ENCODE results near the gene CUTC.
"Not testable (repeated sequence)": the region's sequence is repeated elsewhere in the genome, so short reads cannot be mapped to it uniquely, and the experiment has no call there.

Gene CUTC, protein sequence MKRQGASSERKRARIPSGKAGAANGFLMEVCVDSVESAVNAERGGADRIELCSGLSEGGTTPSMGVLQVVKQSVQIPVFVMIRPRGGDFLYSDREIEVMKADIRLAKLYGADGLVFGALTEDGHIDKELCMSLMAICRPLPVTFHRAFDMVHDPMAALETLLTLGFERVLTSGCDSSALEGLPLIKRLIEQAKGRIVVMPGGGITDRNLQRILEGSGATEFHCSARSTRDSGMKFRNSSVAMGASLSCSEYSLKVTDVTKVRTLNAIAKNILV

DNA sequence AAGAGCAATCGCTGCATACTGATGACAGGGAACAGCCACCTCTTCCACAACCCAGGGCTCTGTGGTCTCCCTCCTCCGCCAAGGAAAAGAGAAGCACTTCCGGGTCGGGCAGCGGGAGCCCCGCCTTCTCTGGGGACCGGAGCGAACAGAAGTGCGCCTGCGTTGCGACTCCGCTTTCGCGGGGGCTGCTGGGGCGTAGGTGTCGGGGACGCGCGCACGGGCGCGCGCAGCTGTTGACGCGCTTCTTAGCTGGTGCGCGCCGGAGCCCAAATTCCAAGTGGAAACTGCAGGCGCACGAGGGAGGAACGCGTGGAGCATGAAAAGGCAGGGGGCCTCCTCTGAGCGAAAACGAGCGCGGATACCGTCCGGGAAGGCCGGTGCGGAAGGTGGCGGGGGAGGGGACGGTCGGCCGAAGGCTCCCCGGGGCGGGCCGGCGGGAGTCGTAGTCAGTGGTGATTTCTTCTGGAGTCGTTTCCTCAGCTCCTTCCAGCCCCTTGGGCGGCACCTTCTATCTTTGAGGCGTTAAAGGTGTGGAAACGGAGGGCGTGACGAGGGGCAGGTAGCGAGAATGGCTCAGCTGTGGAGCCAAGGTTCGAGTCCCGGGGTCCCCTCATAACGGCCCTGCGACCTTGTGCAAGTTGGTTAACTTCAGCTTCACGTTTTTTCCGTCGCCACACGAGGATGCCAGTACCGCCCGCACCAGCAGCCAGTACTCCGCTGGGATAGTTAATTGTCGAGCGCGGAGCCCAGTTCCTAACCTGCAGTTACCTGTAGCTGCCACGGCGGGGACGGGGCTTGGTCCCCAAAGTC lies at the start of gene CUTC, which contains the start of gene COX15:
TSS of gene CUTC (plus strand) at position 202 of the 810 bp plus-strand sequence. CDS start at position 317, 115 bp downstream.
TSS of gene COX15 (minus strand) at position 95 of the 810 bp plus-strand sequence. CDS start at position 17, 78 bp downstream.
- peak; percentile 93 for DNase-seq (ENCODE audit: low read depth)

DNA sequence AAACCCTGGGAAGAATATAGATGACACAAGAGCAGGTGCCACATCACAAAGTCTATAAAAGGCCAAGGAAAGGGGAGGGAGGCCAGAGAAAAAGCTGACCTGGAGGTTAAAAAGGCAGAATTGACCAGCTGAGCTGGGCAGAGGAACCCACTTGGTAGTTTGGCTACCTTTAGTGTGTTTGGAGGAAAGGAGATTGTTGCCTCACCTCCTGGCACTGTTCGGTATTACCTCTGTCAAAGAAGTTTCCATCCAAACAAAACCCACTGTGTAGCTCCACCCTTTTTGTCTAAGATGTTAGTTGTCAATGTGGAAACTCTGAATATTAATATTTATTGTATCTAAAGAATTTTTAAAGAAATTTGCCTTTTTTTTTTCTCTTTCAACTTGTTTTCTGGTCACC lies 49.3 kb upstream of the CUTC start:
- no peak for DNase-seq (ENCODE audit: low read depth)

DNA sequence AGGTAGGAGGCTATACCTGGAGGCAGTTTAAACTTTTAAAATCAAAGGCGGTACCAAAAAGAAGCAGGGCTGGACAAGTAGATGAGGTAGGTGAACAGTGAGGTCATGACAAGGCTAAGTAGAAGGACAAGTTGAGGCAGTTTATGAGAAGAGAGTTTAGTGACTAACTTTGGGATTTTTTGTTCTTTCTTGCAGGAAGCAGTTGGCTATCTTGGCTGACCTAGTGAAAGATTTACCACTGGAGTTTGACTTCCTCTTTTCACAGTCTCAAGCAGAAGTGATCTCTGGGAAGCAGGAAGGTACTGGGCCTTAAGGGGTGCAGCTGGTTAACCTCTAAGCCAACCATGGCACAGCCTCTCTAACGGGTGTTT lies 46.5 kb upstream of the CUTC start:
- no peak for DNase-seq (ENCODE audit: low read depth)

DNA sequence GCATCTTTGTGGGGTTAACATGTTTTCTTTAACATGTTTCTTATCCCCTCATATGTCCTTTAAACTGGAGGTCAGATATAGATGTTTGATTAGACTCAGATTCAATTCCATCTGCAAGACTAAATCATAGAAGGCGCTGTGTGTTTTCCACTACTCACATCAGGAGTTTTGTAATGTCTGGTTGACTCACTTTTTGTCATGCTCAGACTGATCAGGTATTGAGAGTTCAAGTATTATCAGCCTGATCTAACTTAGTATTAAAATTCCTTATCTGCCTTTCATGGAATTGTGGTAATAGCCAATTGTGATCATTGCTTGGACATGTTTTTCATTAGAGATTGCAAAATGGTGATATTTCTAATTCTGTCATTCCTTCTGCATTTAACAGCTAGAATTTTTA lies 42.6 kb upstream of the CUTC start:
- DNase-seq (ENCODE audit: low read depth), result no peak

DNA sequence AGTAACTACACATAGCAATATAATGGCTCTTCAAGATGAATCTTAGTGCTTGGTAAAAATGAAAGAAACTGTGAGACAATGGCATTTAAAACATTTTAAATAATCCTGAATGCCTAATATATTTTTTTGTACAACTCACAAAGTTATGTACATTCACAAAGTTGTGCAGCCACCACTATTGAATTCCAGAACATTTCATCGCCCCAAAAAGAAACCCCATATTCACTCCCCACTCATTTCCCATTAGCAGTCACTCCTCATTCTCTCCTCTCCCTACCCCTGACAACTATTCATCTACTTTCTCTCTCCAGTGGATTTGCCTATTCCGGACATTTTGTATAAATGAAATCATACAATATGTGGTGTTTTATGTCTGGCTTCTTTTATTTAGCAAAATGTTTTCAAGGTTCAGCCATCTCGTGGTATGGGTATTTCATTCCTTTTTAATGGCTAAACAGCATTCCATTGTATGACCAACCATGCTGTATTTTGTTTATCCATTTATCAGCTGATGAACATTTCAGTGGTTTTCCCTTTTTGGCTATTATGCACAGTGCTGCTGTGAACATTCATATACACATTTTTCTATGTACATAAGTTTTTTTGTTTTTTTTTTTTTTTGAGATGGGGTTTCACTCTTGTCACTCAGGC lies 38.0 kb upstream of the CUTC start:
- no peak for DNase-seq (ENCODE audit: low read depth)

DNA sequence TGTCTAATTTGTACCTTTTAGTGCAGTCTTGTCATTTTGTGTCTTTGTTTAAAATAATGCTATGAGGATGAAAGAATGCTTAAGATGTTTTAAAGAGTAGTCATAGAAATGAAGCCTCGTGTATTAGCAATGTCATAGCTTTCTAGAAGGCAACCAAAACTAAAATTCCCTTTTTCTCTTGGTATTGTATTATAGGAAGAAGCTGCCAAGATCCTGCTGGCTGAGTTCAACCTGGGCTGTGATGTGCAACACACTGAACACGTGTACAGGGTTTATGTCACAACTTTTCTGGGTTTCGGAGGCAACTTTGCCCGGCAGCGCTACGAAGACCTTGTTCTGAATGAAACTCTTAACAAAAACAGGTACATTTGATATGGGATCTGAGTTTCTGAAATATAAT lies 36.3 kb upstream of the CUTC start:
- DNase-seq (ENCODE audit: low read depth), result no peak

DNA sequence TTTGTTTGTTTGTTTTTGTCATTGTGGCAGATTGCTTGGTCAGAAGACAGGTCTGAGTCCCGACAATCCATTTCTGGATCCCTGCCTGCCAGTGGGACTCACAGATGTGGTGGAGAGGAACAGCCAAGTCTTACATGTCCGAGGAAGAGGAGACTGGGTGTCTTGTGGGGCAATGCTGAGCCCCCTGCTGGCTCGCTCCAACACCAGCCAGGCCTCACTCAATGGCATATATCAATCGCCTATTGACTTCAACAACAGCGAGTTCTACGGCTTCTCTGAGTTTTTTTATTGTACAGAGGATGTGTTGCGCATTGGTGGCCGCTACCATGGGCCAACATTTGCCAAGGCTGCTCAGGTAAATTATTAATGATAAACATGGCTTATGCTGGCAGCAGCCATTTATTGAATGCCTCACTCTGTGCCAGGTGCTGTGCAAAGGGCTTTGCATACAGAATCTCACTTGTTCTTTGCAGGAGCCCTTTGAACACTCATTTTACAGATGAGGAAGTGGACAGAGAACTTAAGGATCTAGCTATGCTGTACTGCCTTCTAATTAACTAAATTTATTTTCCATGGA lies 33.4 kb upstream of the CUTC start:
- DNase-seq (ENCODE audit: low read depth), result no peak

DNA sequence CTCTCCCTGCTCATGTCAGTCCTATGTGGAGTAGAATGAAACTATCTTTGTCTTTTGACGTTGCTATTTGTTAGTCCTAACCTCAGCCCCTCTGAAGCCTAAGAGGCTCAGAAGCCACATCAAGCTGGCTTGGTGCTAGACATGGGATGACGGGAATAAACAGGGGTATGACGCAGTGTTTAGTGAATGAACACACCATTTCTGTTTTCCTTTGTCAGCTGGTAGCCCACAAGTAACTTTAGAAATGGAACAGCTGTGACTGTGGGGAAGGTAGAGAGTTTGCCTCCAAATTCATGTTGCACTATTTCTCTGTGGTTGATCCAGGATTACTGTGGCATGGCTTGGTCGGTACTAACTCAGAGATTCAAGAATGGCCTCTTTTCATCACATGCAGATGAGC lies 31.4 kb upstream of the CUTC start:
- no peak for DNase-seq (ENCODE audit: low read depth)

DNA sequence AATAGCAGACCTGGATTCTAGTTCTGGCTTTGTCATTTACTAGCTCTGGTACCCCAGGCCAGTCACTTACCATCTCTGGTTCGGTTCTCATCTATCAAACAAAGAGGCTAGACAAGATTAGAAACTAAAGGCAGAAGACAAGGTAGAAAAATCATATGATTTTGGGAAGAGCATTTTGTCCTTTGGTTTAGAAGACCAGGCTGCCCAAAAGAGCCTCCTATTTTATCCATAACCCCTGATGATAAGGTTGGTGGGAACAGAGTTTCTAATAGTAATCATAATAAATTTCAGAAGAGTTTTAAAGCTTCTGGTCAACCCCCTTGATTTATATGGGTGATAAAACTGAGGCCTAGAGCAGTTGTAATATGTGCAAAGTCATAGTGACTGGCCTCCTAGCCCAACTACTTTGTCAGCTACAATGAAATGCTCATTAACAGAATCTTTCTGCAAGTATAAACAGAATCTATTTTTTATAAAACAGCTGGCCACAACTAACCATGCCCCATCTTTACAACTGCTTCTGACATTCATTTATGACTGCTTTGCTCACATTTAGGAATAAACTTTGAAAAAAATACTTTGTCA lies 23.5 kb upstream of the CUTC start:
- DNase-seq (ENCODE audit: low read depth), result no peak

DNA sequence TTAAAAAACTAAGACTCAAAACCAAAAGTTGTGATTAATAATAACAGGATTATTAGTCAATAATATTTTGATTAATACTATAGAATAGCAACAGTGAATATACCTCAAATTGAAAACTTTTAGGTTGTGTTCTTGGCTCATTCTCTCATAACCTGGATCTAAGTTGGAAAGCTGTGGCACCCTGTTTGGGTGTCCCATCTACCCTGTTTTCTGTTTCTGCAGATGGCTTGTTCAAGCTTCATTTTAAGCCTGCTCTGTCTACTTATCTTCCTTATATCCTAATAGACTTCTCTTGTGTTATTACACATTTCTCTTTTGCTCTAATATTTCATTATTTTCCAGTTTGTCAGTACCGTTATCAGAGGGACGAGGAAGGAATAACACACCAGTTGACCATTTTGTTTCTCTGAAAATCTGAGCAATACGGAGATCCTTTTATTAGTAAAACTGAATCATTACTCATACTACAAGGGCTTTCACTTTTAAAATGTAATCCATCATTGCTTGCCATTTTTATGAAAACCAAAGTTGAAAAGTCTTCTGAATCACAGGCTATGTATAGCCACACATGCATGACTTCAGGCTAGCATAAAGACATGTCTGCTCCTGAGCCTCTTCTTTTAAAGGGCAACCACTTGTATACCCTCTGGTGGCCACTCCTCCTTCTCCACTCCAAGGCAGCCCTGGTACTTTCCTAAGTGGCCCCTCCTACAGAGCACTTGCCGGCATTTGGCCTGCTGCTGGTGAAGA lies 22.4 kb upstream of the CUTC start:
- no peak for DNase-seq (ENCODE audit: low read depth)

DNA sequence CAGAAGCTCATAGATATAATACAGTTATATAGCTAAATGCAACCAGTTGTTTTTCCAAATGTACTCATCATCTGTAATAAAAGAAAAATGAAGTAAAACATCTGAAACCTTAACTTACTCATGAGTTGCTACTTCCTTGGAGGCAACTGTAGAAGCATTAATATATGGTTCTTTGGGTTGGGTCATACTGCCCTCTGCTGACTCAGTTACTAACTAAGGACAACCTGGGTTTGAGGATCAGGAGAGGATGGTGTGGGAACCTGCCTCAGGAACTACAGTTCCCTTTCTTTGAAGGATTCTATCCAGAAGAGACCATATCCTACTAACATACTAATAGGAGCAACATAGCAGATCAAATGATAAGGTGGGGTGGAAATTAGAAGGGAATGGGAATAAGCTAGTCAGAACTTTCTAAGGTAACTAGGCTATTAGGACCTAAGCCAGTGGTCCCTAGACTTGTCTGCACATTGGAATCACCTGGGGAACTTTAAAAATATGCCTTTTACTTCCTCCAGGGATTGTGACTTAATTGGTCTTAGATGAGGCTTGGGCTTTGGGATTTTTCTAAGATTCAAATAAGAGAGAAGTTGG lies 20.8 kb upstream of the CUTC start:
- peak; percentile 6 for DNase-seq (ENCODE audit: low read depth)

DNA sequence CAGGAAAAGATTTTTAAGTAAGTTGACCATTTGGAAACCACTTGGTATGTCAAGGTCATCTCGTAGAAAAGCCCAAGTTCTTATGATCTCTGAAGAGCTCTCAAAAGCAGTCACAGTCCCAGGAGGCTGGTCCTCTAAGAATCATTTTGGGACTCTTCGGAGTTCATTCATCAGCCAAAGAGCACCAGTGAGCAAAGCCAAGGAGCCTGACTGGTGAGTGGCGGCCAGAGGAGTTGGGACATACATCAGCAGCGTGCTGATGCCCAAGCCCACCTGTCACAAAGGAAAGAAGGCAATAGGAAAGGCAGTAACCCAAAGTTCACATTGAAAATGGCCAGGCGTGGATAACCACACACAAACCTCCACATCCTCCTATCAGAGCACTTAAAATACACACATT lies 17.6 kb upstream of the CUTC start:
- DNase-seq (ENCODE audit: low read depth), result no peak

DNA sequence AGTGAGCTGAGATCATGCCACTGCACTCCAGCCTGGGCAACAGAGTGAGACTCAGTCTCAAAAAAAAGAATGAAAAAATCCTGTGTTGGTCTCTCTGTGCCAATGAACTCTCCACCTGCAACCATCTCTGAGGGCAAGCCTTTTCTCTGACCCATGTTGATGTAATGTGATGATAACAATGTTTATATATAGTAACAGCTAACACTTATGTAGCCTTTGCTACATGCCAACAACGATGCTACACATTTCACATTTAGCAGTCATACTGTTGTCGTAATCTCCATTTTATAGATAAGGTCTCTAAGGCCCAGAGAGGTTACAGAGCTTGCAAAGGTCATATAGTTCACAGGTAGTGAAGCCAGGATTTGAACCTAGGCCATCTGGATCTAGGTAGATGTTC lies 11.6 kb upstream of the CUTC start:
- DNase-seq (ENCODE audit: low read depth), result no peak

DNA sequence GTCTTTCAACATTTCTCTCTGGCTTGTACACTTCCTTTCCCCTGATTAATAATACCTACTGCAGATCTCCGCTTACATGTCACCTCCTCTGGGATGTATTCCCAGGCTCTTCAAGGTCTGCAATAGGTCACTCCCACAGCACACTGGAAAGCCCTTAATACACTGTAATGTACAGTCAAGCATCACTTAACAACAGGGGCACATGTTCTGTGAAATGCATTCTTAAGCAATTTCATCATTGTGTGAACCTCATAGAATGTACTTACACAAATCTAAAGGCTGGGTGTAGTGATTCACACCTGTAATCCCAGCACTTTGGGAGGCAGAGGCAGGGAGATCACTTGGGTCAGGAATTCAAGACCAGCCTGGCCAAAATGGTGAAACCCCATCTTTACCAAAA lies 2.0 kb upstream of the CUTC start:
- no peak for DNase-seq (ENCODE audit: low read depth)

DNA sequence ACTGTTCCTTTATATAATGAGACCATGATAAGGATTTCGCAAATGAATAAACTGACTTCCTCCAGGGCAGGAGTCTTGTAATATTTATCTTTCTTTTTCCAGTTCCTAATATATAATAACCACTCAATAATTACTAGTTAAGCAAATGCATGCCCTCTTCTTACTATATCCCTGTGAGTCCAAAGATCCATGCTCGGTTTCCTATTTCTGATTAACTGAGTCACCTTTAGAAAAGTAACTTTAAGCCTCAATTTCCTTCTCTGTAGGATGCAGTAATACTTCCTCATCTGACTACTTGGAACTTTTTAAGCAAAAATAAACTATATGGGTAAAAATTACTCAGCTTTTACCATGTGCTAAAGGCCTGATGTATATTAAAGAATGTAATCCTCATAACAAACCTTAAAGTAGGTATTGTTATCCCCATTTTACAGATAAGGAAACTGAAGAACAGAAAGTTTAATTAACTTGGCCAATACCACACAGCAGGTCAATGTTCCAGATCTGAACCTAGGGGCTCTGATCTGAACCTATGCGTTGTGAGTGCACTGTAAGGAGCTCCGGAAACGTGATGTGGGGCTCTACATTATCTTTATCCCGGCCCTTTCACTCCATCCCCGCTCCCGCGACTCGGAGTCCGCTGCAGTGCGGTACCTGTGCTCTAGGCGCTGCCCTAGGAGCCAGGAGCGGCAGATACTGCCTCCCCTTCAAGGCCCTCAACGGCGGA lies 565 bp upstream of the CUTC start:
- DNase-seq (ENCODE audit: low read depth), result no peak

DNA sequence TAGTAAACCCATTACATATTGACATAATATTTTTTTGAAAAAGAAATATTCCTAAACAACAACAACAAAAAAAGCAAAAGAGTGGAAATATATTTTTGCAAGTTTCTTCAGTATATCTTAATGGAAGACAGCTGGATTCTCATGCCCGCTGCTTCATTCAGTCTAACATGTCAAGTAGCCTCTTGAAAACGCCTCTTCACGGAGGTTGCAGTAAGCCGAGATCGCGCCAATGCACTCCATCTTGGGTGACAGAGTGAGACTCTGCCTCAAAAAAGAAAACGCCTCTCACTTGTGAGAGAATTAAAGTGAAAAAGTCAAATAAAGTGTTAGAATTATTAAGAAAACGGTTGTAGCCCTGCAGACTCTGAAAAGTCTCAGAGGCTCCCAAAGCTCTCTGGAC lies 1.3 kb downstream of the CUTC start:
- DNase-seq (ENCODE audit: low read depth), result no peak

DNA sequence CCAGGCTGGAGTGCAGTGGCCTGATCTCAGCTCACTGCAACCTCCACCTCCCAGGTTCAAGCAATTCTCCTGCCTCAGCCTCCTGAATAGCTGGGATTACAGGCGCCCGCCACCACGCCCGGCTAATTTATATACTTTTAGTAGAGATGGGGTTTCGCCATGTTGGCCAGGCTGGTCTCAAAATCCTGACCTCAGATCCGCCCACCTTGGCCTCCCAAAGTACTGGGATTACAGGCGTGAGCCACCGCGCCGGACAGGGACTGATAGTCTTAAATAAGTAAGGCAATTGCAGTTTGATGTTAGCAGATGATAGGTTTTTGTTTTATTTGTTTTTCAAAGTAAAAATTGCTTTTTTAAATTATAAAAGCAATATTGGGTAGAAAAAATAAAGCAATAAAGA lies 2.1 kb downstream of the CUTC start:
- DNase-seq (ENCODE audit: low read depth), result not testable (repeated sequence)

DNA sequence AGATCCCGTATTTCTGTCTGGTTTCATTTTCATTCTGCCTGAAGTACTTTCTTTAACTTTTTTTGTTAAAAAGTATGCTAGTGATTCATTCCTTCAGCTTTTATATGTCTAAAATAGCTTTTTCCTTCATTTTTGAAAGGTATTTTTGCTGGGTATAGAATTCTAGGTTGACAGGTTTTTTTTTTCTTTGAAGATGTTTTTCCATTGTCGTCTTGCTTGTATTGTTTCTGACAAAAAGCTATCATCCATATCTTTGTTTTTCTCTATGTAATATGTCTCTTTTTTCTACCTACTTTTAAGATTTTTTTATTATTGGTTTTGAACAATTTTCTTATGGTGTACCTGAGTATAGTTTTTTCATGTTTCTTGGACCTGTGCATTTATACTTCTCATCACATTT lies 8.2 kb downstream of the CUTC start:
- DNase-seq (ENCODE audit: low read depth), result no peak

DNA sequence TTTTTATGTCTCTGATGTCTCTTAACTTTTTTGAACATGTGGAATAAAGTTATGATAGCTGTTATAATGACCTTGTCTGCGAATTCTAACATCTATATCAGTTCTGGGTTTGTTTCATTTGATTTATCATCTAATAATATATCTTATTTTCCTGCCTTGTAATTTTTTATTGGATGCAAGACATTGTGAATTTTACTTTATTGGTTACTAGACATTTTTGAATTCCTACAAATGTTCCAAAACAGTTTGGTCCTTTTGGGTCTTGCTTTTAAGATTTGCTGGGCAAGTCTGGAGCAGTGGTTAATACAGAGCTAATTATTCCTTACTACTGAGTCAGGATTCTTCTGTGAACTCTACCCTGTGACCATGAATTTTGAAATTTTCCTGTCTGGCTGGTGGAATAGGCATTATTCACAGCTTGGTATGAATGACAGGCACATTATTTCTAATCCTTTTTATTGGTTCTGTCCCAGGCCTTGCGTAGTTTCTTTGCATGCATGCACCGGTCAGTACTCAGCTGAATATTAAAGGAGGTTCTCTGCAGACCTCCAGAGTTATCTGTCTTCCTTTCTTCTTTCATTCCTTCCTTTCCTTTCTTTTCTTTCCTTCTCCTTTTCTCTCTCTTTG lies 9.0 kb downstream of the CUTC start:
- DNase-seq (ENCODE audit: low read depth), result no peak

DNA sequence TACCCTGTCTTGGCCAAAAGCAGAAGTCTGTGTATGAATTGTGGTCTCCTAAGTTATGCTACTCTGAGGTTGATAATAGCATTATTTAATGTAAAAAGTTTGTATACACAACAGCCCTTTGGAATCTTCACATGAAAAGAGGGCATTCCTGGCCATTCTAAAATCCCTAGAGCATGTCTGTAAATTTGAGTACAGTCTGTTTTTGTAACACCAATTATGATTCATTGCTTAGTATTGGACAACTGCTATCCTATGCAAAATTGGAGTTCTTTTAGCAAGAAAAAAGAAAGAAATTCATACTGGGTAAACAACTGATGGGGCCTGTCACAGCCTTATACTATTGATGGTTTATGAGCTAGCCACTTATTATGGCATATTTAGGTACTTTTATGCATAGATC lies 10.2 kb downstream of the CUTC start:
- no peak for DNase-seq (ENCODE audit: low read depth)
